ENCODE results near the gene NCDN.

The NCDN gene

GRCh38 chr1:35555601-35556477, 1.8 kb upstream of the NCDN start:
- DNase-seq, result no peak

- no peak for DNase-seq
Measured at GRCh38 chr1:35556484-35557117, 998 bp upstream of the NCDN start.

DNA sequence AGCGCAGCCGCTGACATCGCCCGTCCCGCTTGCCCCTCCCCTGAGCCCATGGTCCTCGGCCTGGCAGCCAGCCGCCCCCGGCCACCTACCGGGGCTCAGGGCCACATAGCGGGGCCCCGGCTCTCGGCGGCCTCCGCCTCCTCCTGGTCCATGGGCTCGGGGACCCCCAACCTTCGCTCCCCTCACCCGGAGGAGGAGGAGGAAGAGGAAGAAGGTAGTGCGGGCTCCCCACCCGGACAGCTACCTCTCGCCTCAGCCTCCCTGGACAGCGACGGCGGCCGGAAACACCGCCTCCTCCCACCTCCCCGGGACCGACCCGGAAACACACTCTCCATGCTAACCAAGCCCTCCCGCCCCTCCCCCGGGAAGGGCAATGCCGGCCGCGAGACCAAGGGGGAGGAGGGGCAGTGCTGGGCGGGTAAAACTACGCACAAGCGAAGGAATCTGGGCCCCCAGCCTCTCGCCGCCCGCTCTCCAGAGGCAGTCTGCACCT, 435 bp upstream of the NCDN start, which contains the start of gene KIAA0319L:
KIAA0319L (minus strand) TSS at position 286 of the 493 bp plus-strand sequence. CDS start 2,912 bp downstream, outside the sequence.
- DNase-seq, result no peak

GRCh38 chr1:35558374-35559316, 1.0 kb downstream of the NCDN start:
- DNase-seq, result peak; percentile 43

- DNase-seq, result peak; percentile 42
Measured at GRCh38 chr1:35559317-35559944, 1.8 kb downstream of the NCDN start.

- peak; percentile 59 for DNase-seq
Measured at GRCh38 chr1:35560256-35561225, 2.9 kb downstream of the NCDN start.

- DNase-seq, result no peak
Measured at GRCh38 chr1:35561297-35561971, 3.8 kb downstream of the NCDN start.

DNA sequence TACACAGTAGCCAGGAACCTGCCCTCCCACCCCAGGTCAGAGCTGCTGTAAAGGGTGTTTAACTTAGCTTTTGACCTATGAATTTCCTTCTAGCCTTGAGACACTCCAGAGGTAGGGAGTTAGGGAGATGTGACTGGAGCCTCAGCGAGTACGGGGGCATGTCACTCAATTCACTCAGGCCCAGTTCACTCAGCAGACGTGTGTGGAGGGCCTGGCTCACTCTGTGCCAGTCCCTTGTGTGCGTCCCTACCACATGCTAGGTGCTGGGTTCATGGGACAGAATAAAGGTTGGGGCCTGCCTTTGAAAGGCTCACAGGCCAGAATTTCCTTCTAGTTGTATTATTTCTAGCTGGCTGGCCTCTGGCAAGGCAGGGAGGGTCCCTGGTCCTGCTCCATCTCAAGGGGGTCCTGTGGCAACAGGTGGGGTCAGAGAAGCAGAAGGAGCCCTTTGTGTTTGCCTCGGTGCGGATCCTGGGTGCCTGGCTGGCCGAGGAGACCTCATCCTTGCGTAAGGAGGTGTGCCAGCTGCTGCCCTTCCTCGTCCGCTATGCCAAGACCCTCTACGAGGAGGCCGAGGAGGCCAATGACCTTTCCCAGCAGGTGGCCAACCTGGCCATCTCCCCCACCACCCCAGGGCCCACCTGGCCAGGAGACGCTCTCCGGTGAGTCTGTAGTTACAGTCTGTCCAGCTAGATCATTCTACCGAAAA, 4.5 kb downstream of the NCDN start:
- no peak for DNase-seq

DNA sequence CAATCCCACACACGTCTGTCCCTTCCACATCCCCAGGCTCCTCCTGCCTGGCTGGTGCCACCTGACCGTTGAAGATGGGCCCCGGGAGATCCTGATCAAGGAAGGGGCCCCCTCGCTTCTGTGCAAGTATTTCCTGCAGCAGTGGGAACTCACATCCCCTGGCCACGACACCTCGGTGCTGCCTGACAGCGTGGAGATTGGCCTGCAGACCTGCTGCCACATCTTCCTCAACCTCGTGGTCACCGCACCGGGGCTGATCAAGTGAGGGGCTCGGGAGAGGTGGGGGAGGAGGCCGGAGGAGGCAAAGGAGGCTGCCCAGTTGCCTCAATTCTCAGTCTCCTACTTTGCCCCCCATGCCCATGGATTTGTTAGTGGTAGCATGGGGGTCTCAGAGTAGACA, 5.6 kb downstream of the NCDN start:
- DNase-seq, result no peak

- peak; percentile 77 for DNase-seq
Measured at GRCh38 chr1:35564037-35564883, 6.7 kb downstream of the NCDN start.

DNA sequence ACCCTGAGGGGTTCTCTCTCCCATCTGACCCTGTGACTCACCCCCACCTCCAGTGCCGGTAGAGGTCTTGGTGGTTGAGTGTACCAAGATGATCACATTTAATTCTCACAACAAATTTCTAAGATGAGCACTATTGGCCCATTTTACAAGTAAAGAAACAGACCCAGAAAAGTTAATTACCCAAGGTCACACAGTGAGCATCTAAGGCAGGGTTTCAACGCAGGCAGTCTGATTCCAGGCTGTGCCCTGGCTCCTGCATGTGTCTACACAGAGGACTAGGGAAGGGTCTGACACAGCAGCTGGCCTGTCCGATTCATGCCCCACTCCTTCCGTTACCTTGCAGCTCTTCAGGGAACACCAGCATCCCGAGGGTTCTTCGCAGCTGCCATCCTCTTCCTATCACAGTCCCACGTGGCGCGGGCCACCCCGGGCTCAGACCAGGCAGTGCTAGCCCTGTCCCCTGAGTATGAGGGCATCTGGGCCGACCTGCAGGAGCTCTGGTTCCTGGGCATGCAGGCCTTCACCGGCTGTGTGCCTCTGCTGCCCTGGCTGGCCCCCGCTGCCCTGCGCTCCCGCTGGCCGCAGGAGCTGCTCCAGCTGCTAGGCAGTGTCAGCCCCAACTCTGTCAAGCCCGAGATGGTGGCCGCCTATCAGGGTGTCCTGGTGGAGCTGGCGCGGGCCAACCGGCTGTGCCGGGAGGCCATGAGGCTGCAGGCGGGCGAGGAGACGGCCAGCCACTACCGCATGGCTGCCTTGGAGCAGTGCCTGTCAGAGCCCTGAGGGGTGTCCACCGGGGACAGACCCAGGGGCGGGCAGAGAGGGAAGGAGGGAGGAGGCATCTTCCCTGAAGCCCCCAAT, 7.5 kb downstream of the NCDN start:
- no peak for DNase-seq

- DNase-seq, result no peak
Measured at GRCh38 chr1:35565742-35566133, 8.1 kb downstream of the NCDN start.

DNA sequence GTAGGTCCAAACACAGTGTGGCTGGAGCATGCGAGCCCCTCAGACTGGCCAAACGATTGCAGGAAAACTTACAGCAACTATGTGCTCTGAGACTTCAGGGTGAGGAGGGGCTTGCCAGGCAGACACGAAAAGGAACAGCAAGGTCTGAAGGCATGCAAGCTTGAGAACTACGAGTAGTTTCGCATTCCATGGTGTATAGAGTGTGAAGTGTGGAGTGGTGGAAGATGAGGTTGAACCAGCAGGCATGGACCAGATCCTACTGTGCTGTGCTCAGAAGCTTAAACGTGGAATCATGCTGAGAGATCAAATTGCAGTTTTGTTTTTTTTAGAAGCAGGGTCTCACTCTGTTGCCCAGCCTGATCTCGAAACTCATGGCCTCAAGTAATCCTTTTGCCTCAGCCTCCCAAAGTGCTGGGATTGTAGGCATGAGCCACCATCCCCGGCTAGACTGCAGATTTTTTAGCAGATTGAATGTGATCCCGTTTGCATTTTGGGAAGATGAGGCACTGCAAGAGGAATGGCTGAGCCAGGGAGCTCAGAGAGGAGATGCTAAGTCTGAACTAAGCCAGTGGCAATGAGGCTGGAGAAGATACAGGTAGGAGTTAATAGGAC, 10.5 kb downstream of the NCDN start:
- no peak for DNase-seq

DNA sequence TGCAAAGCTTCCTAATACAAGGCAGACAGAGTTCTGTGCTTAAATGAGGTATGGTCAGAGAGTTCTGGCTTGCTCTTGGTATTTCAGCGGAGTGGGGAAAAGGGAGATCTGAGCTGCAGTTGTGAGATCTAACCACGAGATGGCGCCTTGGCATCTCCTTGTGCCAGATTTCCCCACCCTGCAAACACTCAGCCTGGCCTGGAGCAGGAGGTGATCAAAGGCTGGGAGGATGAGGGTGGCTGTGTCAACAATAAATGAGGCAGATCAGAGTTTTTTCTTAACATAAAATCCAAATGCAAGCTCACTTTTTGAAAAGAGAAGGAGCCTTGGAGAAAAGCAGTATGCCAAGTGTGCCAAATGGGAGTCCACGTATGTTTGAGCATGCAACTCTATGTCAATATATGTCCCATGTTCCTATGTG, 11.4 kb downstream of the NCDN start:
- DNase-seq, result peak; percentile 79

DNA sequence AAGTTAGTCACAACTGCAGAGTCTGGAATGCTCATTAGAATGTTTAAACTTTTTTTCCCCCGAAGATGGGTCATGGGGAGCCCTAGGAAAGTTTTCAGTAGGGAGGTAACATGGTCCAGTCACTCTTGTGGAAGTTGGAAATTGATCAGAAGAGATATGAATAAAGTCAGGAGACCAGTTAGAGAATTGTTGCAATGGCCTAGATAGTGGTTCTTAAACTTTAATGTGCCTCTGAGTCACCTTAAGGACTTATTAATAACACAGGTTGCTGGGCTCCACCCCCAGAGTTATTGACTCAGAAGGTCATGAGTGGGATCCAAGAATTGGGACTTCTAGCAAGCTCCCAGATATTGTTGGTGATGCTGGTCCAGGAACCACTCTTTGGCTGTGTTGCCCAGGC, 12.3 kb downstream of the NCDN start:
- no peak for DNase-seq

GRCh38 chr1:35570589-35571137, 13.1 kb downstream of the NCDN start:
- no peak for DNase-seq

- no peak for DNase-seq
Measured at GRCh38 chr1:35571263-35571662, 13.7 kb downstream of the NCDN start.

Measured in right hindlimb (tissue), 1 donor.